Left lung (tissue), 10 donors: Measurements from ENCODE around the gene MAT2A. TPM values are rescaled to one million over a fixed set of nuclear protein-coding genes. Genes with fewer than 3 reads are reported as not detected.

Experiments
- ATAC-seq: fragments of 200-7000 bp; cut with Tn5 transposase; one replicate; pipeline ENCODE4 v1.9.1; 2020; ENCODE audit warnings: moderate library complexity
- DNase-seq, 4 donors: peaks; one replicate each; pipeline ENCODE4 v3.0.0-alpha.2; 2013 to 2020
- H3K27ac ChIP-seq, 2 donors: fragments of 200-600 bp; sonication (generic) in 1 of 2; one replicate each; pipeline versions ENCODE4 v1.5.0 to v1.8.0; 2020 to 2021
- H3K27me3 ChIP-seq, 2 donors: fragments of 200-600 bp; sonication (generic) in 1 of 2; one replicate each; pipeline versions ENCODE4 v1.5.0 to v1.8.0; 2020 to 2021
- H3K36me3 ChIP-seq, 2 donors: fragments of 200-600 bp; sonication (generic) in 1 of 2; one replicate each; pipeline versions ENCODE4 v1.5.0 to v1.8.0; 2020 to 2021
- H3K4me1 ChIP-seq, 2 donors: fragments of 200-600 bp; one replicate each; pipeline ENCODE4 v1.8.0; 2021
- H3K4me3 ChIP-seq, 2 donors: fragments of 200-600 bp; sonication (generic) in 1 of 2; one replicate each; pipeline versions ENCODE4 v1.5.0 to v1.8.0; 2020 to 2021; ENCODE audit warnings: mild to moderate bottlenecking in 1 of 2
- H3K9me3 ChIP-seq, 2 donors: fragments of 200-600 bp; sonication (generic) in 1 of 2; one replicate each; pipeline versions ENCODE4 v1.5.0 to v1.8.0; 2020 to 2021
- CTCF ChIP-seq, 2 donors: fragments of 200-600 bp; sonication (generic) in 1 of 2; IDR thresholded peaks; one replicate each; pipeline versions ENCODE4 v1.5.0 to v1.8.0; 2021; ENCODE audit warnings: antibody characterized with exemption in 2 of 2
- intact Hi-C, 2 donors: fragments of 100-400 bp; cut with DNase I; formaldehyde crosslinking; loops; one replicate each; pipeline versions ENCODE4 v1.11.2 to v1.14.2; 2022
- polyA plus RNA-seq, 6 donors: library from polyadenylated mRNA; unstranded; fragments of 120-200 nt; gene quantifications; one replicate each; pipeline ENCODE4 v1.2.1, GENCODE V29; 2013; ENCODE audit not compliant: insufficient read length in 6 of 6
- total RNA-seq, 2 donors: library from RNA; stranded (reverse); fragmentation: NEBNext Ultra II Directional; extraction: Animal tissue kit (Norgen Biotek cat#: 25700); gene quantifications; one replicate each; pipeline ENCODE4 v1.2.1, GENCODE V29; 2021
- donor health status: DM: no; HTN: yes; CAD: no.
- donor health status: DM: no; HTN: no; CAD: no.

Gene MAT2A
- total and polyA plus RNA-seq, 8 donors = 135 to 341 (median 295) TPM

DNA sequence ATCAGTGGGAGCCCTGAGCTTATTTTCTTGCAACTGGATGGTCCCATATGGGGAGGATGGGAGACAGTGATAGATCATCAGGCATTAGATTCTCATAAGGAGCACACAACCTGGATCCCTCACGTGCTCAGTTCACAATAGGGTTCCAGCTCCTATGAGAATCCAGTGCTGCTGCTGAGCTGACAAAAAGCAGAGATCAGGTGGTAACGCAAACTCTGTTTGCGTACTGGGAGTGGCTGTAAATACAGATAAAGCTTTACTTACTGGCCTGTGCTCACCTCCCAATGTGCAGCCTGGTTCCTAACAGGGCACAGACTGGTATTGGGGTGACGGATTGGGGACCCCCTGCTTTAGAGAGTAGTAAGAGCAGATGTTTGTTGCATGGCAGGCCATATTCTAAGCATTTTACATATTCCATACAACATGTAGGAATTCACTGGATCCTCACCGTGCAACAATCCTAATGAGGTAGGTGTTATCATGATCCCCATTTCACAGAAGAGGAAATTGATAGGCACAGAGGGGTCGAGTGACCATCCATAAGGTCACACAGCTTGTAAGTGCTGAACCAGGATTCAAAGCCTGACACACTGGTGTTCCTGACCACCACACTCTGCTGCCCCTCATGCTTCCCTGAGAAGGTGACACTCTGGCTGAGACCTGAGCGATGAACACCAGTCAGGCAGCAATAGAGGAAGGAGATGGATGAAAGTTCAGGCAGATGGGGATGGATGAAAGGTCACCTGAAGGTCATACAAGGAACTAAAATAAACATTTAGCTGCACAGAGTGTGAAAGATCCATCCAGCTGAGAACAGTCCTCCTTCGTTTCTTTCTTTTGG lies 15.7 kb upstream of the MAT2A start:
- no peaks in the 10 kb centered on the region for H3K27me3 ChIP-seq
- peaks cover 0 to 15% of the 10 kb centered on the region in 2 donors for H3K4me1 ChIP-seq
- no peaks in the 10 kb centered on the region for H3K36me3 ChIP-seq
- intact Hi-C loops = no loop called here
- ATAC-seq (no peak), DNase-seq (no peak)
- H3K9me3 ChIP-seq = no peaks in the 10 kb centered on the region
- no peak overlapping the region for H3K27ac ChIP-seq
- no peak for TF ChIP-seq CTCF (IDR thresholded peaks at IDR 0.05)
- no peak overlapping the region for H3K4me3 ChIP-seq

GRCh38 chr2:85523903-85524335 lies 15.0 kb upstream of the MAT2A start:
- intact Hi-C loops = no loop called here
- H3K27me3 ChIP-seq = no peaks in the 10 kb centered on the region
- H3K4me3 ChIP-seq = no peak overlapping the region
- DNase-seq = no peak
- no peak for ATAC-seq
- no peak for TF ChIP-seq CTCF (IDR thresholded peaks at IDR 0.05)
- peak overlapping the region in 1 of 2 donors; percentile 20 for H3K27ac ChIP-seq
- no peaks in the 10 kb centered on the region for H3K9me3 ChIP-seq
- no peaks in the 10 kb centered on the region for H3K36me3 ChIP-seq
- peaks cover 0 to 15% of the 10 kb centered on the region in 2 donors for H3K4me1 ChIP-seq

DNA sequence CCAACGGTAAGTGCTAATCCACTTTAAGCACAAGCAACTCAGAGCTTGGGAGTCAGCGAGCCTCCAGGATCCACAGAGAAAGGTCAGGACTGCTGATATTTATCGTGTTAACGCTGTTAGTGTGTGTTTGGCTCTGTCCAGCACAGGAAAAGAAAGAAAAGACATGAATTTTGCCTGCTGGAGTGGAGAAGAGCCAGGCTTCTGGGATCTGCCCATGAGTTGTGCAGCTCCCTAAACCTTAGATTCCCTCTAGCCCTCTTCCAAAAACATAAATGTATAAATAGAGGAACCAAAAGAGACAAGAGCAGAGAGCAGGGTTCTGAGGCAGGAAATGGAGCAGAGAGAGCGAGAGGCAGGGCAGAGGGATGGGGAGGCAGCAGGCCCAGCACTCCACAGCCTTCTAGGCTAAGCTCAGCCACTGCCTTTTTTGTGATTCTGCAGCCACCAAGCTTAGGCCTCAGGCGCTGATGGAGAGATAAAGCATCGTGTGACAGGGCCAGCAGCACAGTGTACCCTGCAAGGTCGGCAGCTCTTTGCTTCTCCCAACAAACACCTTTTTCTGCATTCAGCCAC lies 14.5 kb upstream of the MAT2A start:
- Histone ChIP-seq H3K4me1 (peaks cover 0 to 15% of the 10 kb centered on the region in 2 donors), H3K27ac (peak overlapping the region in 1 of 2 donors; percentile 20), H3K36me3 (no peaks in the 10 kb centered on the region), H3K4me3 (no peak overlapping the region), H3K27me3 (no peaks in the 10 kb centered on the region), H3K9me3 (no peaks in the 10 kb centered on the region)
- intact Hi-C loops = no loop called here
- TF ChIP-seq CTCF (IDR thresholded peaks at IDR 0.05) = no peak
- no peak for DNase-seq
- ATAC-seq = peak; percentile 44

GRCh38 chr2:85525029-85525428 lies 13.9 kb upstream of the MAT2A start:
- TF ChIP-seq CTCF (IDR thresholded peaks at IDR 0.05) = no peak
- Histone ChIP-seq H3K4me3 (no peak overlapping the region), H3K27ac (no peak overlapping the region), H3K36me3 (no peaks in the 10 kb centered on the region), H3K27me3 (no peaks in the 10 kb centered on the region), H3K9me3 (no peaks in the 10 kb centered on the region), H3K4me1 (peaks cover 0 to 15% of the 10 kb centered on the region in 2 donors)
- intact Hi-C loops = no loop called here
- ATAC-seq (no peak), DNase-seq (no peak)

DNA sequence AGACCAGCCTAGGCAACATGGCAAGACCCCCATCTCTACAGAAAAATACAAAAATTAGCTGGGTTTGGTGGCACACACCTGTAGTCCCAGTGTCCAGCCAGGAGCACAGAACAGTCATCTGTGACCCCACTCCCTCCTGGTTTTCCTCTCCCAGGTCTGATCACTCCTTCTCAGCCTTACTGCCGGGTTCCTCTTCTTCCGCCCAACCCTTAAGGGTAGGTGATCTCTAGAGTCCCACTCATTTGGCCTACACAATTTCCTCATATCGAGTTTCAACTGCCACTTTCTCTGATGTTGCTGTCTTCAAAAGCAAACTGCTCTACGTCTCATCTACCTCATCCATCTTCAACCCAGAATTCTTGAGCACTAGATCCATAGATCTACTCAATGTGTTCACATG lies 13.4 kb upstream of the MAT2A start:
- H3K27me3 ChIP-seq = no peaks in the 10 kb centered on the region
- ATAC-seq (no peak), DNase-seq (no peak)
- H3K36me3 ChIP-seq = no peaks in the 10 kb centered on the region
- no peaks in the 10 kb centered on the region for H3K9me3 ChIP-seq
- TF ChIP-seq CTCF (IDR thresholded peaks at IDR 0.05) = no peak
- no peak overlapping the region for H3K4me3 ChIP-seq
- H3K27ac ChIP-seq = no peak overlapping the region
- H3K4me1 ChIP-seq = peaks cover 0 to 15% of the 10 kb centered on the region in 2 donors
- intact Hi-C loops = no loop called here
